Calu3 (cell line): ENCODE results near the gene ATP9A. TPM values are rescaled to one million over a fixed set of nuclear protein-coding genes. Genes with fewer than 3 reads are reported as not detected.
A peak's percentile ranks its signal among the peaks of the same experiment; 100 is the strongest.

Experiments used
- BruUV-seq: library from RNA; stranded (reverse); fragments of 400-500 nt; replicated peaks from 2 replicates; lab custom pipeline; 2021; lab: Mats Ljungman, UMichigan
- CTCF ChIA-PET: fragments of 300-600 bp; sonication (Branson Sonifier 250); formaldehyde crosslinking; loops from one replicate; lab custom pipeline; 2022; ENCODE audit warnings: antibody characterized with exemption; lab: Charles Lee
- DNase-seq: peaks from one replicate; pipeline ENCODE4 v3.0.0; 2022
- H3K27ac Mint-ChIP-seq: one replicate; pipeline ENCODE4 v1.8.0; 2022; ENCODE audit warnings: mixed read lengths; ENCODE audit not compliant: unreplicated experiment
- H3K27me3 Mint-ChIP-seq: one replicate; pipeline ENCODE4 v1.8.0; 2022; ENCODE audit warnings: mixed read lengths; ENCODE audit not compliant: unreplicated experiment
- H3K36me3 Mint-ChIP-seq: one replicate; pipeline ENCODE4 v1.8.0; 2022; ENCODE audit warnings: mild to moderate bottlenecking, moderate library complexity, mixed read lengths; ENCODE audit not compliant: insufficient read depth, unreplicated experiment
- H3K4me1 Mint-ChIP-seq: one replicate; pipeline ENCODE4 v1.8.0; 2022; ENCODE audit warnings: mild to moderate bottlenecking, low read depth, mixed read lengths; ENCODE audit not compliant: unreplicated experiment
- H3K4me3 Mint-ChIP-seq: one replicate; pipeline ENCODE4 v1.8.0; 2022; ENCODE audit warnings: mild to moderate bottlenecking, low read depth, moderate library complexity, mixed read lengths; ENCODE audit not compliant: unreplicated experiment
- H3K9me3 Mint-ChIP-seq: one replicate; pipeline ENCODE4 v1.8.0; 2022; ENCODE audit warnings: low read depth, mixed read lengths; ENCODE audit not compliant: unreplicated experiment
- CTCF ChIP-seq: fragments of 200-600 bp; IDR thresholded peaks from one replicate; pipeline ENCODE4 v1.8.0; 2022; ENCODE audit warnings: antibody characterized with exemption; ENCODE audit not compliant: unreplicated experiment
- intact Hi-C: fragments of 100-400 bp; cut with micrococcal nuclease; formaldehyde crosslinking; loops from one replicate; pipeline ENCODE4 v1.10.0; 2022; ENCODE audit not compliant: unreplicated experiment
- total RNA-seq: library from RNA; stranded (reverse); gene quantifications from 2 replicates; pipeline ENCODE4 v1.2.3, GENCODE V29; 2022

ATP9A gene
- total RNA-seq, 1 experiment from 2014 or later, result 98.5 TPM

DNA sequence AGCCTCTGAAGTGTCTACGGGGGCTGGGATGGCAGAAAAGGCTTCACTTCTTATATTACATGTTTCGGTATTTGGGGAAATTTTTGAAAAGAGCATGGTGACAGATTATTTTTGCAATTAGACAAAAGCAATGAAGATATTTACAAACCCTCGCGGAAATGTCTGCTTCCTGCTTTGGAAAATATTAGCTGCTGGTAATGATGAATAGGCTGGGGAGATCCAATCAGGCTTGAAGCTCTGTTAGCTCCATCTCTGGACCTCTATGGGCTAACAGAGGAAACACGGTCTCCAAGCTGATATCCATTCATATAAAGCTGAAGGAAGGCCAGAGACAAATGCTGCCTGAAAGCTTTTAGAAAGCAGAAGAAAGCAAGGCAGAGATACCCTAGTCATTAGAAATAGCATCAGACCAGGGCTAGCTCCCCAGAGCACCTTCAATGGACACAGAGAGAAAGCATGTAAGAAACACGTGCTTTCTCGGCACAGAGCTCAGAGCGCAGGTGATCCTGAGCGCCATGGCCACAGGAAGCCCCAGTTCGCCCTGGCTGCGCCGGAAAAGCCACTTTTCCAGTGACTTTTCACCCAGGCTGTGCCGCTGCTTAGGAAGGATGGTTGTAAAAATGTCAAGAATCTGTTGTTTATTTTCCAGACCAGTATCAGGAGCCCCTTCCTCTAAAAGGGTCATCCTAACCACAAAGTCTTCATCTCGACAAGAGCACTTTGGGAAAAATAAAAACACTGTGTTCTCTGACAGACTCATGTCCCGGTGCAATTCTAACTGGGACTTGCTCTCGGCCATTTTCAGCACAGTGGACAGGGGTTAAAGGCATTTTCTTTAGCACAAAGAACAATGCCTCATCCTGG is 157.2 kb downstream of the ATP9A start:
- no TSS peak for BruUV-seq

DNA sequence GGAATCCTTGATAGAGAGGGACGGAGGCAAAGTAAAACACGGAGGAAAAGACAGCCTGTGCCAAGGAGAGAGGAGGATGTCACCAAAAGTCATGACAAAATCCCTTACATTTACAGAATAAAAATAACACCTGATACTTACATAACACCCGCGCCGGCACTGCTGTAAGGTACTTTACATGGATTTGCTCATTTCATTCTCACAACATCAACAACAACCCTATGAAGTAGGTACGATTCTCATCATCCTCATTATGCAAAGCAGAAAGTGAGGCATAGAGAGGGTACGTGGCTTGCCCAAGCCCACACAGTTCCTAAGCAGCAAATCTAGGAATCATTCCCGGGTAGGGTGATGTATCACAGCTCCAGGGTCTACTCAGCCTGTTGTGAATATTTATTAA is 158.1 kb downstream of the ATP9A start:
- Mint-ChIP-seq H3K4me3 (no peak overlapping the region), H3K4me1 (no peaks in the 10 kb centered on the region), H3K27me3 (no peaks in the 10 kb centered on the region), H3K36me3 (peaks cover 20% of the 10 kb centered on the region), H3K9me3 (no peaks in the 10 kb centered on the region), H3K27ac (peak overlapping the region; percentile 18)
- CTCF ChIA-PET, result no interaction called here
- BruUV-seq, result no TSS peak
- intact Hi-C loops, result no loop called here
- DNase-seq, result no peak
- no peak for TF ChIP-seq CTCF

More for the DNA sequence above, 157.2 kb downstream of the ATP9A start:
- Mint-ChIP-seq H3K27me3 (no peaks in the 10 kb centered on the region), H3K4me3 (no peak overlapping the region), H3K9me3 (no peaks in the 10 kb centered on the region), H3K36me3 (peaks cover 20% of the 10 kb centered on the region), H3K4me1 (no peaks in the 10 kb centered on the region), H3K27ac (no peak overlapping the region)
- CTCF ChIA-PET, result no interaction called here
- no peak for DNase-seq
- intact Hi-C loops, result no loop called here
- TF ChIP-seq CTCF, result no peak

- no peak for DNase-seq
- H3K4me1 Mint-ChIP-seq, result no peaks in the 10 kb centered on the region
- CTCF ChIA-PET, result no interaction called here
- peak overlapping the region; percentile 18 for H3K27ac Mint-ChIP-seq
- no peaks in the 10 kb centered on the region for H3K27me3 Mint-ChIP-seq
- no peak overlapping the region for H3K4me3 Mint-ChIP-seq
- intact Hi-C loops, result no loop called here
- H3K36me3 Mint-ChIP-seq, result peaks cover 22% of the 10 kb centered on the region
- no TSS peak for BruUV-seq
- no peak for TF ChIP-seq CTCF
- no peaks in the 10 kb centered on the region for H3K9me3 Mint-ChIP-seq
Observed at GRCh38 chr20:51609251-51609650, 158.9 kb downstream of the ATP9A start.

DNA sequence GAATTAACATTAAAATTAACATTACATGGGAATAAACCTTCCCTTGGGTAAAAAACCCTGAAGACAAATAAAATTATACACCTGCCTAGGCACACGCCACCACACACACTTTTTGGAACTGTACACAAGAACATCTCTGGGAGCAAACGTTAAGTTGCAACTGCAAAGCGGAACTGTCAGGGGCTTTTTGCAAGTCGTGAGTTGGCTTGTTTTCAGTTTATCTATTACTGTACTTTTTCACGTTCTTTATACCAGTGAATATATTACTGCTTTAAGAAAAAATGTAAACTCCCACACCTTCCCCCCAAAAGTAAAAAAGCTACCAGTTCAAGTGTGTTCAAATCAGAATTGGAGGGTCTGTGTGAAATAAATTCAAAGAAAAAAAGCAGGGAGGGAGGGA is 160.1 kb downstream of the ATP9A start:
- intact Hi-C loops, result no loop called here
- TF ChIP-seq CTCF, result no peak
- CTCF ChIA-PET, result no interaction called here
- no TSS peak for BruUV-seq
- no peak for DNase-seq
- H3K27ac Mint-ChIP-seq, result no peak overlapping the region
- H3K27me3 Mint-ChIP-seq, result no peaks in the 10 kb centered on the region
- no peaks in the 10 kb centered on the region for H3K4me1 Mint-ChIP-seq
- H3K36me3 Mint-ChIP-seq, result peaks cover 23% of the 10 kb centered on the region
- H3K4me3 Mint-ChIP-seq, result no peak overlapping the region
- H3K9me3 Mint-ChIP-seq, result no peaks in the 10 kb centered on the region
